CD4-positive, CD25-positive, alpha-beta regulatory T cell (primary cell): Measurements from ENCODE around the gene CAD. TPM values are rescaled to one million over a fixed set of nuclear protein-coding genes. Genes with fewer than 3 reads are reported as not detected.

ENCODE experiments used
- ATAC-seq, 2 donors: fragments of 150-1000 bp; cut with Tn5 transposase; one replicate each; pipeline ENCODE4 v1.10.0; 2021; ENCODE audit warnings: low read depth in 2 of 2, moderate number of reproducible peaks in 2 of 2, moderate library complexity in 1 of 2
- DNase-seq, 3 donors: peaks; one replicate each; pipeline versions ENCODE4 v3.0.0 to v3.0.0-alpha.2; 2012 to 2022; ENCODE audit warnings: mixed read lengths in 1 of 3
- H3K27ac ChIP-seq: one replicate; pipeline ENCODE4 v1.7.0; 2013; ENCODE audit warnings: mild to moderate bottlenecking, low read length; ENCODE audit not compliant: insufficient read depth, poor library complexity, severe bottlenecking
- H3K27me3 ChIP-seq: one replicate; pipeline ENCODE4 v1.7.0; 2013; ENCODE audit warnings: low read length; ENCODE audit not compliant: control insufficient read depth, insufficient read depth
- H3K36me3 ChIP-seq: one replicate; pipeline ENCODE4 v1.7.0; 2013; ENCODE audit warnings: mild to moderate bottlenecking, low read length, moderate library complexity; ENCODE audit not compliant: control insufficient read depth, insufficient read depth
- H3K4me1 ChIP-seq: 2 replicates; pipeline ENCODE4 v1.7.0; 2013; ENCODE audit warnings: mild to moderate bottlenecking, low read length; ENCODE audit not compliant: insufficient read depth, control insufficient read depth, poor library complexity, severe bottlenecking
- H3K4me3 ChIP-seq: one replicate; pipeline ENCODE4 v1.7.0; 2013; ENCODE audit warnings: low read depth, mild to moderate bottlenecking, low read length, moderate library complexity
- H3K9me3 ChIP-seq, 2 experiments: 1 replicate in 1 of 2; 2 replicates in 1 of 2; pipeline ENCODE4 v1.7.0; 2013; ENCODE audit warnings: low read length in 2 of 2, mild to moderate bottlenecking in 1 of 2, moderate library complexity in 1 of 2; ENCODE audit not compliant: control insufficient read depth in 2 of 2
- H3K27ac Mint-ChIP-seq, 3 donors: one replicate each; pipeline ENCODE4 v1.8.0; 2020 to 2022; ENCODE audit warnings: mild to moderate bottlenecking in 3 of 3, mixed read lengths in 3 of 3, moderate library complexity in 2 of 3
- H3K27me3 Mint-ChIP-seq: one replicate; pipeline ENCODE4 v1.8.0; 2022; ENCODE audit warnings: mild to moderate bottlenecking, mixed read lengths
- H3K36me3 Mint-ChIP-seq: one replicate; pipeline ENCODE4 v1.8.0; 2020; ENCODE audit warnings: mixed read lengths
- H3K4me1 Mint-ChIP-seq, 4 donors: one replicate each; pipeline ENCODE4 v1.8.0; 2020 to 2022; ENCODE audit warnings: mixed read lengths in 4 of 4, mild to moderate bottlenecking in 1 of 4
- H3K4me3 Mint-ChIP-seq, 4 donors: one replicate each; pipeline ENCODE4 v1.8.0; 2020 to 2022; ENCODE audit warnings: mild to moderate bottlenecking in 4 of 4, mixed read lengths in 4 of 4, moderate library complexity in 3 of 4
- H3K9me3 Mint-ChIP-seq, 7 donors: one replicate each; pipeline ENCODE4 v1.8.0; 2020 to 2022; ENCODE audit warnings: mixed read lengths in 7 of 7, mild to moderate bottlenecking in 3 of 7, moderate library complexity in 2 of 7
- polyA plus RNA-seq, 4 donors: library from polyadenylated mRNA; unstranded; fragments of 300-500 nt; fragmentation: Illumina TruSeq; gene quantifications; one replicate each; pipeline ENCODE4 v1.2.3, GENCODE V29; 2021
- total RNA-seq: library from RNA; stranded (reverse); gene quantifications from one replicate; pipeline ENCODE4 v1.2.3, GENCODE V29; 2022

CAD gene
- total and polyA plus RNA-seq, 5 donors from 2014 or later, result 12.2 to 27.4 (median 14.1) TPM

GRCh38 chr2:27211241-27211942 lies 5.8 kb upstream of the CAD start:
- DNase-seq, result no peak
- Histone ChIP-seq H3K4me3 (peak overlapping the region; percentile 85), H3K27me3 (no peaks in the 10 kb centered on the region), H3K36me3 (peaks cover 39% of the 10 kb centered on the region), H3K27ac (peak overlapping the region; percentile 99), H3K4me1 (peaks cover 17% of the 10 kb centered on the region), H3K9me3 (no peaks in the 10 kb centered on the region)
- Mint-ChIP-seq H3K4me1 (peaks cover 0 to 45% (median 27%) of the 10 kb centered on the region in 4 donors), H3K9me3 (no peaks in the 10 kb centered on the region), H3K27ac (peak overlapping the region; percentile 38 to 100 (median 94)), H3K4me3 (peak overlapping the region; percentile 91 to 99 (median 94)), H3K36me3 (peaks cover 17% of the 10 kb centered on the region), H3K27me3 (peaks cover 2% of the 10 kb centered on the region)
- no peak for ATAC-seq

- Mint-ChIP-seq H3K9me3 (peaks cover 0 to 1% (median 0%) of the 10 kb centered on the region in 7 donors), H3K4me3 (peak within 1 kb of the TSS; percentile 91 to 100 (median 99)), H3K27ac (peak within 1 kb of the TSS; percentile 100), H3K4me1 (peaks cover 6 to 49% (median 30%) of the 10 kb centered on the region in 4 donors), H3K36me3 (peaks cover 10% of the 10 kb centered on the region), H3K27me3 (peaks cover 4% of the 10 kb centered on the region)
- H3K27me3 ChIP-seq, result no peaks in the 10 kb centered on the region
- peak within 1 kb of the TSS; percentile 99 for H3K27ac ChIP-seq
- peaks cover 33% of the 10 kb centered on the region for H3K36me3 ChIP-seq
- DNase-seq, result peak; percentile 85 to 94 (median 93)
- H3K4me3 ChIP-seq, result peak within 1 kb of the TSS; percentile 91
- ATAC-seq, result peak; percentile 90 to 92
- peaks cover 21% of the 10 kb centered on the region for H3K4me1 ChIP-seq
- no peaks in the 10 kb centered on the region for H3K9me3 ChIP-seq
These were observed 5.1 kb upstream of the CAD start, which contains the start of the genes ATRAID and SLC5A6 for GRCh38 chr2:27211943-27212625. Gene ATRAID (plus strand): TSS chr2:27212041. CDS start chr2:27212369, 328 bp downstream. Gene SLC5A6 (minus strand): TSS chr2:27212268. CDS start chr2:27207650, 4,618 bp downstream.

- ATAC-seq (peak; percentile 29 to 35), DNase-seq (peak; percentile 45 to 79 (median 78))
- Histone ChIP-seq H3K27ac (peak overlapping the region; percentile 99), H3K36me3 (peaks cover 25% of the 10 kb centered on the region), H3K9me3 (no peaks in the 10 kb centered on the region), H3K27me3 (no peaks in the 10 kb centered on the region), H3K4me3 (peak overlapping the region; percentile 91), H3K4me1 (peaks cover 28% of the 10 kb centered on the region)
- Mint-ChIP-seq H3K4me3 (peak overlapping the region; percentile 91 to 100 (median 99)), H3K4me1 (peaks cover 6 to 56% (median 33%) of the 10 kb centered on the region in 4 donors), H3K9me3 (peaks cover 0 to 1% (median 0%) of the 10 kb centered on the region in 7 donors), H3K27ac (peak overlapping the region; percentile 100), H3K27me3 (peaks cover 4% of the 10 kb centered on the region), H3K36me3 (peaks cover 7% of the 10 kb centered on the region)
These were observed 4.3 kb upstream of the CAD start for GRCh38 chr2:27212626-27213471.

GRCh38 chr2:27214941-27215340 lies 2.2 kb upstream of the CAD start:
- peaks cover 5% of the 10 kb centered on the region for H3K36me3 Mint-ChIP-seq
- ATAC-seq, result no peak
- no peaks in the 10 kb centered on the region for H3K27me3 ChIP-seq
- peaks cover 37% of the 10 kb centered on the region for H3K4me1 ChIP-seq
- H3K4me3 ChIP-seq, result no peak overlapping the region
- peaks cover 0 to 1% (median 0%) of the 10 kb centered on the region in 7 donors for H3K9me3 Mint-ChIP-seq
- H3K27me3 Mint-ChIP-seq, result peaks cover 4% of the 10 kb centered on the region
- H3K27ac ChIP-seq, result no peak overlapping the region
- peak overlapping the region in 1 of 3 donors; percentile 48 for H3K27ac Mint-ChIP-seq
- H3K4me1 Mint-ChIP-seq, result peaks cover 10 to 57% (median 38%) of the 10 kb centered on the region in 4 donors
- H3K36me3 ChIP-seq, result peaks cover 10% of the 10 kb centered on the region
- H3K9me3 ChIP-seq, result no peaks in the 10 kb centered on the region
- DNase-seq, result no peak
- H3K4me3 Mint-ChIP-seq, result peak overlapping the region in 2 of 4 donors; percentile 54 to 98

- H3K36me3 Mint-ChIP-seq, result peaks cover 16% of the 10 kb centered on the region
- peak overlapping the region; percentile 84 for H3K27ac ChIP-seq
- H3K4me1 Mint-ChIP-seq, result peaks cover 10 to 56% (median 39%) of the 10 kb centered on the region in 4 donors
- peaks cover 30% of the 10 kb centered on the region for H3K4me1 ChIP-seq
- no peaks in the 10 kb centered on the region for H3K9me3 ChIP-seq
- peak overlapping the region in 2 of 3 donors; percentile 95 for H3K27ac Mint-ChIP-seq
- H3K4me3 ChIP-seq, result peak overlapping the region; percentile 72
- peaks cover 14% of the 10 kb centered on the region for H3K36me3 ChIP-seq
- H3K9me3 Mint-ChIP-seq, result peaks cover 0 to 1% (median 0%) of the 10 kb centered on the region in 7 donors
- no peaks in the 10 kb centered on the region for H3K27me3 ChIP-seq
- peak overlapping the region; percentile 95 to 99 (median 98) for H3K4me3 Mint-ChIP-seq
- DNase-seq (no peak), ATAC-seq (no peak)
- H3K27me3 Mint-ChIP-seq, result peaks cover 4% of the 10 kb centered on the region
These were observed 592 bp upstream of the CAD start for GRCh38 chr2:27216416-27217137.

GRCh38 chr2:27218614-27219013 lies 1.4 kb downstream of the CAD start:
- H3K9me3 Mint-ChIP-seq, result peaks cover 0 to 1% (median 0%) of the 10 kb centered on the region in 7 donors

More at GRCh38 chr2:27218614-27219013, 1.4 kb downstream of the CAD start:
- peak overlapping the region in 2 of 3 donors; percentile 18 to 54 for H3K27ac Mint-ChIP-seq
- H3K36me3 Mint-ChIP-seq, result peaks cover 25% of the 10 kb centered on the region
- Histone ChIP-seq H3K27ac (peak overlapping the region; percentile 84), H3K4me3 (peak overlapping the region; percentile 79), H3K36me3 (peaks cover 24% of the 10 kb centered on the region), H3K27me3 (no peaks in the 10 kb centered on the region), H3K4me1 (peaks cover 21% of the 10 kb centered on the region), H3K9me3 (no peaks in the 10 kb centered on the region)
- peaks cover 4% of the 10 kb centered on the region for H3K27me3 Mint-ChIP-seq
- H3K4me3 Mint-ChIP-seq, result peak overlapping the region; percentile 95 to 99 (median 98)
- H3K4me1 Mint-ChIP-seq, result peaks cover 10 to 46% (median 28%) of the 10 kb centered on the region in 4 donors
- DNase-seq, result no peak
- no peak for ATAC-seq
